Kidney (tissue), 14 donors: ENCODE results near the gene SECISBP2L. TPM values are rescaled to one million over a fixed set of nuclear protein-coding genes. Genes with fewer than 3 reads are reported as not detected.
A peak's percentile ranks its signal among the peaks of the same experiment; 100 is the strongest.

Experiments used
- DNase-seq, 5 donors: peaks; one replicate each; pipeline ENCODE4 v3.0.0-alpha.2; 2013 to 2020
- FAIRE-seq: peaks from 2 replicates; lab custom pipeline; 2012; peaks lifted over from hg19 to GRCh38; lab: Jason Lieb, UNC
- H3K27ac ChIP-seq, 2 donors: one replicate each; pipeline ENCODE4 v1.7.0; 2013; ENCODE audit warnings: low read depth in 2 of 2, low read length in 2 of 2, inconsistent platforms in 1 of 2
- H3K27me3 ChIP-seq: one replicate; pipeline ENCODE4 v1.7.1; 2013; ENCODE audit warnings: low read length, inconsistent platforms; ENCODE audit not compliant: control insufficient read depth, insufficient read depth
- H3K36me3 ChIP-seq, 3 donors: one replicate each; pipeline versions ENCODE4 v1.7.0 to v1.7.1; 2013; ENCODE audit warnings: low read length in 3 of 3, control low read depth in 1 of 3, inconsistent platforms in 1 of 3; ENCODE audit not compliant: insufficient read depth in 3 of 3, control insufficient read depth in 2 of 3
- H3K4me1 ChIP-seq, 3 donors: one replicate each; pipeline versions ENCODE4 v1.7.0 to v1.7.1; 2013; ENCODE audit warnings: low read length in 3 of 3, inconsistent platforms in 1 of 3, low read depth in 1 of 3; ENCODE audit not compliant: control insufficient read depth in 2 of 3, insufficient read depth in 2 of 3
- H3K4me3 ChIP-seq, 3 donors: one replicate each; pipeline versions ENCODE4 v1.7.0 to v1.8.1; 2013; ENCODE audit warnings: low read length in 3 of 3, control low read depth in 1 of 3, inconsistent platforms in 1 of 3
- H3K9ac ChIP-seq, 3 donors: one replicate each; pipeline versions ENCODE4 v1.7.0 to v1.7.1; 2013; ENCODE audit warnings: low read length in 3 of 3, control low read depth in 1 of 3, inconsistent platforms in 1 of 3
- H3K9me3 ChIP-seq, 3 donors: one replicate each; pipeline versions ENCODE4 v1.7.0 to v1.7.1; 2013; ENCODE audit warnings: low read length in 3 of 3, control low read depth in 1 of 3, inconsistent platforms in 1 of 3; ENCODE audit not compliant: control insufficient read depth in 2 of 3, insufficient read depth in 1 of 3
- intact Hi-C: fragments of 100-400 bp; cut with DNase I; formaldehyde crosslinking; loops from one replicate; pipeline ENCODE4 v1.11.1; 2022
- polyA plus RNA-seq: library from polyadenylated mRNA; stranded (reverse); fragments of 350-450 nt; fragmentation: Illumina TruSeq; extraction: RNeasy Lipid Tissue Mini Kit (QIAGEN cat#74804); gene quantifications from one replicate; pipeline ENCODE4 v1.2.3, GENCODE V29; 2014; ENCODE audit warnings: low read depth, low replicate concordance; ENCODE audit not compliant: insufficient read depth
- total RNA-seq: library from RNA; stranded (reverse); fragmentation: NEBNext Ultra II Directional; extraction: Animal tissue kit (Norgen Biotek cat#: 25700); gene quantifications from one replicate; pipeline ENCODE4 v1.2.1, GENCODE V29; 2021
- TF ChIP-seq, protein P1 (sequence below): IDR thresholded peaks from 3 replicates; pipeline ENCODE4 v1.5.1; 2012; ENCODE audit warnings: mild to moderate bottlenecking, moderate library complexity, borderline replicate concordance; ENCODE audit not compliant: insufficient read depth; ENCODE audit errors: extremely low read depth
- donor health status: control.
- donor health status: control.
- donor health status: control.
- donor health status: control.
- donor health status: control.
- donor health status: DM: yes; HTN: yes; CAD: no.
- donor health status: Normal renal cell carcinoma (clear cell type).

SECISBP2L gene
- total and polyA plus RNA-seq, 2 donors from 2014 or later = 10.2 to 67.0 TPM

DNA sequence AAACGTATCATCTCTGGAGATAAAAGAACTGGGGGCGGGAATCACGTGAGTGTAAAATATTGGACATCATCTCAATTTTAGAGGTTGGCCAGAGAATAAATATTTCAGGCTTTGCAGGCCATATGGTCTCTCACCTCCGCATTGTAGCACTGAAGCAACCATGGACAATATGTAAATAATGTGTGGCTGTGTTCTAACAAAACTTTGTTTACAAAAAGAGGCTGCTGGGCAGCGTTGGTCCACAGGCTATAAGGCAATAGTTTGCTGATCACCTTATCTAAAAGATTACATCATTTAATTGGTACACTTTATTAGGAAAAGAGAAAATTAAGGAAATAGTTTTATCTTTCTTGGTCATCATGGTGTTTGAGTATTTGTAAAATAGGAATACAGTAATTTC lies 60.0 kb downstream of the SECISBP2L start:
- Histone ChIP-seq H3K27ac (no peak overlapping the region), H3K9ac (no peak overlapping the region), H3K4me3 (no peak overlapping the region), H3K9me3 (no peaks in the 10 kb centered on the region), H3K27me3 (no peaks in the 10 kb centered on the region), H3K4me1 (no peaks in the 10 kb centered on the region), H3K36me3 (peaks cover 0 to 3% (median 0%) of the 10 kb centered on the region in 3 donors)
- intact Hi-C loops = no loop called here
- DNase-seq = no peak
- TF ChIP-seq, protein P1, sequence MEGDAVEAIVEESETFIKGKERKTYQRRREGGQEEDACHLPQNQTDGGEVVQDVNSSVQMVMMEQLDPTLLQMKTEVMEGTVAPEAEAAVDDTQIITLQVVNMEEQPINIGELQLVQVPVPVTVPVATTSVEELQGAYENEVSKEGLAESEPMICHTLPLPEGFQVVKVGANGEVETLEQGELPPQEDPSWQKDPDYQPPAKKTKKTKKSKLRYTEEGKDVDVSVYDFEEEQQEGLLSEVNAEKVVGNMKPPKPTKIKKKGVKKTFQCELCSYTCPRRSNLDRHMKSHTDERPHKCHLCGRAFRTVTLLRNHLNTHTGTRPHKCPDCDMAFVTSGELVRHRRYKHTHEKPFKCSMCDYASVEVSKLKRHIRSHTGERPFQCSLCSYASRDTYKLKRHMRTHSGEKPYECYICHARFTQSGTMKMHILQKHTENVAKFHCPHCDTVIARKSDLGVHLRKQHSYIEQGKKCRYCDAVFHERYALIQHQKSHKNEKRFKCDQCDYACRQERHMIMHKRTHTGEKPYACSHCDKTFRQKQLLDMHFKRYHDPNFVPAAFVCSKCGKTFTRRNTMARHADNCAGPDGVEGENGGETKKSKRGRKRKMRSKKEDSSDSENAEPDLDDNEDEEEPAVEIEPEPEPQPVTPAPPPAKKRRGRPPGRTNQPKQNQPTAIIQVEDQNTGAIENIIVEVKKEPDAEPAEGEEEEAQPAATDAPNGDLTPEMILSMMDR = no peak
- no peak for FAIRE-seq

DNA sequence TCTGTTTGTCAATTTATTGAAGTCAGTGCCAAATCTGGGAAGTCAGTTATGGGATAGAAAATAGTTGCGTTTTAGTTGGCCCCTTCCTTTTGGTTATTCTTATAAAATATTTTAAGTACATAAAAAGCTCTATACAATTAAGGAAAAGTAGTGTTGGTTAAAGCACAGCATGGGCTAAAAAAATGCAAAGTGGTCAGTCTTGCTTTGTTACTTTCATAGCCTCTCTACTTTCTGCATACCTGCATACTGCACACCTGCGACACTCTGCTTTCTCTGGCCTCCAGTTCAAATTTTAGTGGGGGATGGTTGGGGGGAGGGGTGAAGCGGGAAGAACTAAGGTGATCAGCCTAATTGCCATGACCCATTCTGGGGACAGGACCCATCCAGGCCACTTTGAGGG lies 60.7 kb downstream of the SECISBP2L start:
- DNase-seq (no peak), FAIRE-seq (no peak)
- TF ChIP-seq, protein P1 = no peak
- H3K36me3 ChIP-seq = no peaks in the 10 kb centered on the region
- intact Hi-C loops = no loop called here
- H3K27ac ChIP-seq = no peak overlapping the region
- H3K4me1 ChIP-seq = no peaks in the 10 kb centered on the region
- H3K4me3 ChIP-seq = no peak overlapping the region
- H3K9ac ChIP-seq = no peak overlapping the region
- no peaks in the 10 kb centered on the region for H3K27me3 ChIP-seq
- H3K9me3 ChIP-seq = no peaks in the 10 kb centered on the region

DNA sequence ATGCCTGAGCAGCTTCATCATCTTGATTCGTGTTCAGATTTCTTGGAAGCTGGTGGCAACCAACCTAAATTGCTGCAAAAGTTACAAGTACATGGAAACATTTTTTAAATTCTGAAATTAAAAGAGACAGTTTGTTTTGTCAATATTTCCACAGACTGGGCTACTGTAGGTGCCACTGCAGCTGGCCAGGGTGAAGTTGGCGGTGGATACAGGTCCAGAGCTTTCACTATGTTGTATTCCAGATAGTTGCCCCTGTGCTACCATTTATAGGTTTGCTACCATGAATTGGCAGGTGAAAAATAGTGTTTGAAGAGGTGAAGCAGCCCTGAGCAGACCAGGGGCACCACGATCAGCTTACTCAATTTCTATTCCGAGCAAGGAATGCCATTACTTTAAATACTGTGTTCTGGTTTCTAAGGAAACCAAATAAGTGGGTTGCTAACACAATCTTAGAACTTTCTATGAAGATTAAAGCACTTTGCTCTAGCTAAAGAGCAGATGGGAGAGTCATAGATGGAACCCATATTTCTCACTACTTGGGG lies 61.4 kb downstream of the SECISBP2L start:
- Histone ChIP-seq H3K27ac (no peak overlapping the region), H3K36me3 (no peaks in the 10 kb centered on the region), H3K9me3 (no peaks in the 10 kb centered on the region), H3K4me1 (no peaks in the 10 kb centered on the region), H3K9ac (no peak overlapping the region), H3K4me3 (no peak overlapping the region), H3K27me3 (no peaks in the 10 kb centered on the region)
- DNase-seq = peak in 2 of 5 donors; percentile 16 to 38
- FAIRE-seq = no peak
- intact Hi-C loops = no loop called here
- TF ChIP-seq, protein P1 = no peak
